Transverse colon (tissue), 4 donors: ENCODE data around the gene GPR62. TPM values are rescaled to one million over a fixed set of nuclear protein-coding genes. Genes with fewer than 3 reads are reported as not detected.

ENCODE experiments used
- DNase-seq: peaks from one replicate; pipeline ENCODE4 v3.0.0-alpha.2; 2019
- H3K27ac ChIP-seq, 4 donors: fragments of 200-600 bp; sonication (generic); 2 replicates each; pipeline ENCODE4 v1.5.1; 2016 to 2018; ENCODE audit warnings: inconsistent platforms in 4 of 4
- H3K27me3 ChIP-seq: fragments of 200-600 bp; sonication (generic); 2 replicates; pipeline ENCODE4 v1.5.1; 2017; ENCODE audit warnings: inconsistent platforms
- H3K36me3 ChIP-seq, 4 donors: fragments of 200-600 bp; sonication (generic); 2 replicates each; pipeline ENCODE4 v1.5.1; 2017 to 2019; ENCODE audit warnings: inconsistent platforms in 4 of 4
- H3K4me1 ChIP-seq, 4 donors: fragments of 200-600 bp; sonication (generic); 2 replicates each; pipeline ENCODE4 v1.5.1; 2017 to 2020; ENCODE audit warnings: inconsistent platforms in 4 of 4
- H3K4me3 ChIP-seq, 4 donors: fragments of 200-600 bp; sonication (generic); 1 replicate in 1 of 4; 2 replicates in 3 of 4; pipeline versions ENCODE4 v1.5.1 to v1.6.1; 2017 to 2019; ENCODE audit warnings: inconsistent platforms in 4 of 4
- H3K9me3 ChIP-seq, 2 donors: fragments of 200-600 bp; sonication (generic); 2 replicates each; pipeline ENCODE4 v1.5.1; 2017 to 2019; ENCODE audit warnings: inconsistent platforms in 2 of 2
- CTCF ChIP-seq, 5 experiments: fragments of 200-600 bp in 3 of 5; fragments of 450-650 bp in 2 of 5; sonication (generic) in 3 of 5; IDR thresholded peaks; 1 replicate in 2 of 5; 2 replicates in 3 of 5; pipeline ENCODE4 v1.5.1; 2016 to 2017; ENCODE audit warnings: antibody characterized with exemption in 5 of 5, inconsistent platforms in 3 of 5, mild to moderate bottlenecking in 2 of 5, moderate library complexity in 1 of 5
- EP300 ChIP-seq: sonication (generic); formaldehyde crosslinking; IDR thresholded peaks from one replicate; pipeline ENCODE4 v1.6.1; 2017; ENCODE audit warnings: antibody characterized with exemption, low read depth
- POLR2A ChIP-seq: fragments of 450-650 bp; IDR thresholded peaks from one replicate; pipeline ENCODE4 v1.6.1; 2016; ENCODE audit warnings: antibody characterized with exemption, mild to moderate bottlenecking, moderate library complexity
- POLR2AphosphoS5 ChIP-seq, 3 donors: sonication (generic); formaldehyde crosslinking; IDR thresholded peaks; one replicate each; pipeline ENCODE4 v1.6.1; 2016; ENCODE audit warnings: antibody characterized with exemption in 3 of 3
- WGBS, 2 donors: methylation state at CpG; one replicate each; pipeline ENCODE4 v1.1.5; 2018; ENCODE audit warnings: low coverage in 1 of 2; 5-methylcytosine and 5-hydroxymethylcytosine counted together
- in situ Hi-C, 4 donors: fragments of 200-750 bp; cut with MboI; loops; one replicate each; pipeline versions ENCODE4 v1.15.0 to v1.15.1; 2017; ENCODE audit warnings: low sequenced_read_pairs in 3 of 4, low pct_ligation_motif_present in 1 of 4, low pct_unique_long_range_greater_than_20kb in 1 of 4
- intact Hi-C: fragments of 100-400 bp; cut with DNase I; formaldehyde crosslinking; loops from one replicate; pipeline ENCODE4 v1.15.1; 2023; ENCODE audit warnings: low total_unique reads
- total RNA-seq, 4 donors: library from RNA; depleted of rRNA; stranded (reverse); fragments of >200 nt; gene quantifications; one replicate each; pipeline ENCODE4 v1.1.0, GENCODE V29; 2016

GPR62 gene
- total RNA-seq, 4 donors from 2014 or later, result not detected

- no peaks in the 10 kb centered on the region for H3K36me3 ChIP-seq
- no peaks in the 10 kb centered on the region for H3K27me3 ChIP-seq
- H3K9me3 ChIP-seq, result no peaks in the 10 kb centered on the region
- DNase-seq, result no peak
- H3K27ac ChIP-seq, result no peak overlapping the region
- peaks cover 0 to 15% (median 6%) of the 10 kb centered on the region in 4 donors for H3K4me1 ChIP-seq
- in situ Hi-C loops (loop anchor here (5.0 to 25.0 kb wide), 4 partner anchors 51 to 333 kb away; partner anchors contain the start of gene DUSP7 (in 1 of the 4)), intact Hi-C loops (loop anchor here (5.0 to 10.0 kb wide), 2 partner anchors 51 to 138 kb away; partner anchors contain the start of gene DUSP7)
- no peak overlapping the region for H3K4me3 ChIP-seq
- no peak for TF ChIP-seq POLR2AphosphoS5 (IDR thresholded peaks at IDR 0.05)
- TF ChIP-seq POLR2A, result no peak
- no peak for TF ChIP-seq CTCF (IDR thresholded peaks at IDR 0.05)
- TF ChIP-seq EP300, result no peak
- WGBS, 2 donors, result 57 to 93% methylated on average over 3 to 16 of the region's 16 CpGs
Measured at GRCh38 chr3:52004163-52004787, 49.1 kb downstream of the GPR62 start.

GRCh38 chr3:52004906-52005395 lies 49.8 kb downstream of the GPR62 start:
- intact Hi-C loops (loop anchor here (5.0 to 10.0 kb wide), 2 partner anchors 50 to 137 kb away; partner anchors contain the start of gene DUSP7), in situ Hi-C loops (loop anchor here (5.0 to 25.0 kb wide), 4 partner anchors 50 to 332 kb away; partner anchors contain the start of gene DUSP7 (in 1 of the 4))
- Histone ChIP-seq H3K27ac (no peak overlapping the region), H3K4me3 (no peak overlapping the region), H3K27me3 (no peaks in the 10 kb centered on the region), H3K36me3 (no peaks in the 10 kb centered on the region), H3K9me3 (no peaks in the 10 kb centered on the region), H3K4me1 (peaks cover 0 to 15% (median 6%) of the 10 kb centered on the region in 4 donors)
- WGBS, 2 donors, result 94% methylated on average over 4 of the region's 4 CpGs; no CpG with 5 or more reads in 1 of the 2 donors
- TF ChIP-seq POLR2AphosphoS5 (IDR thresholded peaks at IDR 0.05), result no peak
- TF ChIP-seq POLR2A, result no peak
- TF ChIP-seq CTCF (IDR thresholded peaks at IDR 0.05), result no peak
- no peak for TF ChIP-seq EP300
- DNase-seq, result no peak

GRCh38 chr3:52005571-52005986 lies 50.4 kb downstream of the GPR62 start:
- H3K4me3 ChIP-seq, result no peak overlapping the region
- peaks cover 0 to 15% (median 6%) of the 10 kb centered on the region in 4 donors for H3K4me1 ChIP-seq
- intact Hi-C loops, result loop anchor here (10.0 kb wide), 1 partner anchor 49 kb away; the partner anchor contains the start of gene DUSP7
- no peaks in the 10 kb centered on the region for H3K36me3 ChIP-seq
- no peak for DNase-seq
- in situ Hi-C loops, result loop anchor here in 3 of 4 donors (10.0 to 25.0 kb wide), 2 partner anchors 49 to 332 kb away; partner anchors contain the start of gene DUSP7 (in 1 of the 3)
- 44% methylated on average over 15 of the region's 15 CpGs; no CpG with 5 or more reads in 1 of the 2 donors for WGBS, 2 donors
- no peak overlapping the region for H3K27ac ChIP-seq
- H3K9me3 ChIP-seq, result no peaks in the 10 kb centered on the region
- H3K27me3 ChIP-seq, result no peaks in the 10 kb centered on the region
- TF ChIP-seq POLR2AphosphoS5 (IDR thresholded peaks at IDR 0.05), result no peak
- TF ChIP-seq POLR2A, result no peak
- no peak for TF ChIP-seq EP300
- TF ChIP-seq CTCF (IDR thresholded peaks at IDR 0.05), result no peak
